ENCODE measurements around the gene WDR1. TPM values are rescaled to one million over a fixed set of nuclear protein-coding genes. Genes with fewer than 3 reads are reported as not detected.

Gene WDR1
- total RNA-seq, 1 donor from 2014 or later = 157 TPM

- Histone ChIP-seq H3K36me3 (peaks cover 64% of the 10 kb centered on the region), H3K27me3 (ENCODE audit: low read depth) (no peaks in the 10 kb centered on the region), H3K4me1 (peaks cover 95% of the 10 kb centered on the region), H3K9me3 (replicated peaks) (no peaks in the 10 kb centered on the region), H3K27ac (replicated peaks) (peak overlapping the region; percentile 83), H3K4me3 (no peak overlapping the region)
- TF ChIP-seq CTCF (IDR thresholded peaks at IDR 0.05; ENCODE audit: borderline replicate concordance) = no peak
- intact Hi-C loops (cut with micrococcal nuclease) = no loop called here
- no peak for DNase-seq
Measured at GRCh38 chr4:10095296-10095991, 21.2 kb downstream of the WDR1 start.

- TF ChIP-seq CTCF (IDR thresholded peaks at IDR 0.05; ENCODE audit: borderline replicate concordance) = no peak
- Histone ChIP-seq H3K4me3 (no peak overlapping the region), H3K4me1 (peaks cover 95% of the 10 kb centered on the region), H3K27ac (replicated peaks) (peak overlapping the region; percentile 83), H3K36me3 (peaks cover 64% of the 10 kb centered on the region), H3K27me3 (ENCODE audit: low read depth) (no peaks in the 10 kb centered on the region), H3K9me3 (replicated peaks) (no peaks in the 10 kb centered on the region)
- intact Hi-C loops (cut with micrococcal nuclease) = no loop called here
- no peak for DNase-seq
Measured at GRCh38 chr4:10094841-10095240, 21.8 kb downstream of the WDR1 start.

DNA sequence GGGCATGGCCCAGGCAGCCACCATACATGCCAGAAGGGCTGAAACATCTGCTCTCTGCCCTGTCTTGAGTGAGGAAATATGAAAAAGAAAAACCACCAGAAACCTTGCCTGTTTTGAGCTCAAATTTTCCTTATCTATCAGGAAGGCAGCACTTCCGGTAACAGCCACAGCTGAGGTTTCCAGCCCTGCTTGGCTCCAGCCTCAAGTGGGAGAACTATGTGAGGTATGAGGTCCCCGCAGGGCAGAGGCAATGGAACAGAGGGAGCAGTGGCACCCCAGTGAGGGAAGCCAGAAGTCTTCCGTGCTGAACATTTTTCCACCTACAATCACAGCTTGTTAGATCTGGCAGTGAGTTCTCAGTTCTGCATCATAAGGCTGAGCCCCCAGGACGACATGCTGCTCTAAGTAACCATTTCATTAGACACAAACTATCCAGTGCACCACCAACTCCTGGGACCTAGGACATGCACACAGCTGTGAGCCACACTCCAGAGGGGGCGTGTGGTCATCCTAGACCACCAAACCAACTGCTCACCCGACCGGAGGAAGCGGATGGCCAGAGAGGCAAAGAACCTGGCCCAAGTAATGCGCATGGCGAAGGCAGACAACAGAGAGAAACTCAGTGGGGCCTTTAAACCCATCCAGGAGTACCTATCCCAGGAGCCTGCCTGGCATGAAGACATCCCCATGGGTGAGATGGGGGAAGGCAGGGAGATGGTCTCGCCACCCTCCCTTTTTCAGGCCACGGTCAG lies 22.6 kb downstream of the WDR1 start:
- peaks cover 64% of the 10 kb centered on the region for H3K36me3 ChIP-seq
- intact Hi-C loops (cut with micrococcal nuclease) = no loop called here
- H3K27ac ChIP-seq (replicated peaks) = peak overlapping the region; percentile 83
- peak overlapping the region; percentile 41 for H3K4me3 ChIP-seq
- peaks cover 97% of the 10 kb centered on the region for H3K4me1 ChIP-seq
- TF ChIP-seq CTCF (IDR thresholded peaks at IDR 0.05; ENCODE audit: borderline replicate concordance) = no peak
- H3K9me3 ChIP-seq (replicated peaks) = no peaks in the 10 kb centered on the region
- no peaks in the 10 kb centered on the region for H3K27me3 ChIP-seq (ENCODE audit: low read depth)
- DNase-seq = no peak

DNA sequence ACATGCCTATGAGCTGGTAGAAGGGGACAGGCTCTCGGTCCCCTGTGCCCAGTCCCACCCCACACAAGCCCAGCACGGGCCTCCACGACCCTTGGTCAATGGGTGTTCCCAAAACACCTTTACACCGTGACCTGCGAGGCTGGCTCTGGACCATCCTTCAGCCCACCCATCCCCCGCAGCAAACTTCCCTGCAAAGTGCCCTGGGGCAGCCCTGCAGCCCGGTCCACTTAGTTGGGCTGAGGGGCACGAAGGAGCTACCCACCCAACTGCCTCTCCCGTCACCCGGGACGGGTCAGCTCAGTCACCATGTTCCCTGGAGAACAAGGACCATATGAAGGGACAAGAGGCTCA lies 23.4 kb downstream of the WDR1 start:
- H3K27me3 ChIP-seq (ENCODE audit: low read depth) = no peaks in the 10 kb centered on the region
- no peak for DNase-seq
- H3K27ac ChIP-seq (replicated peaks) = peak overlapping the region; percentile 83
- no peak for TF ChIP-seq CTCF (IDR thresholded peaks at IDR 0.05; ENCODE audit: borderline replicate concordance)
- H3K36me3 ChIP-seq = peaks cover 65% of the 10 kb centered on the region
- no peaks in the 10 kb centered on the region for H3K9me3 ChIP-seq (replicated peaks)
- peaks cover 100% of the 10 kb centered on the region for H3K4me1 ChIP-seq
- peak overlapping the region; percentile 41 for H3K4me3 ChIP-seq
- intact Hi-C loops (cut with micrococcal nuclease) = no loop called here

GRCh38 chr4:10092481-10093270 lies 23.9 kb downstream of the WDR1 start:
- peak; percentile 18 for DNase-seq
- Histone ChIP-seq H3K9me3 (replicated peaks) (no peaks in the 10 kb centered on the region), H3K27me3 (ENCODE audit: low read depth) (no peaks in the 10 kb centered on the region), H3K4me1 (peaks cover 97% of the 10 kb centered on the region), H3K36me3 (peaks cover 65% of the 10 kb centered on the region), H3K4me3 (peak overlapping the region; percentile 41), H3K27ac (replicated peaks) (peak overlapping the region; percentile 83)
- intact Hi-C loops (cut with micrococcal nuclease) = no loop called here
- TF ChIP-seq CTCF (IDR thresholded peaks at IDR 0.05; ENCODE audit: borderline replicate concordance) = no peak
